HG03064 (cell line): ENCODE measurements around the gene ATRNL1.

ENCODE experiments used
- ATAC-seq: cut with Tn5 transposase; IDR thresholded peaks from one replicate; pipeline ENCODE4 v1.9.1; 2021; ENCODE audit warnings: low read depth; ENCODE audit not compliant: unreplicated experiment

Gene ATRNL1

DNA sequence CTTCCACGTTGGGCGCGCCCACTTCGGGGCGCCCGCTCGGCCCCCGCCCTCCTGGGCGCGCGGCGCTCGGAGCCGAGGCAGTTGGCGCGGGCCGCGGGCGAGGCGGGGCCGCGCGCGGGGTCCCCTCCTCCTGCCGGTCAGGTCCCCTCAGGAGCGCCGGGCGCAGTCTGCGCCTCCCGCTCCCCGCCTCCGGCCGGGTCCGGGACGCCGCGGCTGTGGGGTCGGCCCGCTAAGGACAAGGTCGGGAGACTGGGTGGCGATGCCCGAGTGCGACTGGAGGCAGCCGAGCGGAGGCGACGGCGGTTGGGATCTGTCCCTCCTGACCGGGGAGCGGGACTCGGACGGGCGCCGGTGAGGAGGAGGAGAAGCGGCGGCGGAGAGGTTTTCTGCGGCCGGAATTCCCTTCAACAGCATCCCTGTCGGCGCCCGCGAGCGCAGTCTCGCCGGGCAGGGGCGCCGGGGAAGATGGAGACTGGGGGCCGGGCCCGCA, at the start of gene ATRNL1:
Gene ATRNL1, plus strand, starts transcription at position 80 of the 490 bp plus-strand sequence. Its CDS starts 386 bp downstream, at position 466.
- ATAC-seq = peak; percentile 55

DNA sequence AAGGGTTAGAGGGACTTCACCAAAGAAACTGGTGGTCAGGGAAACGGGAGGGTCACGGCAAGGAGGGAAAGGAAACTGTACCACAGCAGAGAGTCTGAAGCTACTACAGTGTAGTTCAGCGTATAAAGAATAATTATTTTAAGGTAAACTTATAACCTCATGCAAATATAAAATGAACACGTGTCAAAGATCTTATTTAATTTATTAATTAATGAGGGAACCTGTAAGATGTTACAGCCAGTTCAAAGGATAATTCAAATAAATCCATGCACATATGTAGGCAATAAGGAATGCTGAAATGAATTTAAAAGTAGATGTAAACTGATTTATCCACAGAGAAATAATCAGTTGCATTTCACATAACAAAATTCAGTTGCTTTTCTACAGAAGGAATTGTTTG, 49.4 kb upstream of the ATRNL1 start:
- no peak for ATAC-seq

DNA sequence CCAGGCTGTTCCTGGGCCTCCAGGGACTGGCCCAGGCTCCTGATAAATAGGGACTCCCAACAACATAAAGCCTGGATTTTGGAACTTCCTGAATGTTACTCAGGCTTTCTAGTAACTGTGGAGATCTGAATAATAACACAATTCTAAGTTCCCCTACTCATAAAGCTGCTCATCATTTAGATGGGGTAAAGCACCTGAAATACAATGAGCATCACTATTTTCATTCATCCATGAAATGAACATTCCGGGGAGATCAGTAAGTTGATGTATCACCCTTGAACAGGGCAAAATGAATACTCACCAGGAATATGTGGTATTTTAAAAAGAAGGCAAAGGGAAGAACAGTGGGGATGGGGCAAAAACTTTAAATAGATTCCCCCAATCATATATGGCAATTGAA, 48.3 kb upstream of the ATRNL1 start:
- ATAC-seq = no peak

DNA sequence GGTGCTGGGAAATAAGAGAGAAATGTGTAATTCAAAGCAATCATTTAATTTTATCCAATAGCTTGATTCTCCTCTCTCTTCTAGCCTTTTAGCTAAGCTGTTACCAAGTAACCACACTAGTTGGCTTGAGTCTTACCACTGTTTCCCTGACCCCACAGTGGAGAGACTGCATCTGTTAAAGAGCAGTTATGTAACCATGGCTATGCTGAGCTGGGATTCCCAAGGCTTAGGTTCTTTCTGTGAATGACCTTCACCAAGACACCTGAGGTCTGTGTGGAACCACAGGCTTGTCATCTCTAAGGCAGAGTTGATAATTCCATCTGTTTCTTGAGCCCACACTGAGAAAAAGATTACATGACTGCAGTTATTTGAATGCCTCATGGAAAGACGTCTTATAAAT, 47.7 kb upstream of the ATRNL1 start:
- no peak for ATAC-seq

DNA sequence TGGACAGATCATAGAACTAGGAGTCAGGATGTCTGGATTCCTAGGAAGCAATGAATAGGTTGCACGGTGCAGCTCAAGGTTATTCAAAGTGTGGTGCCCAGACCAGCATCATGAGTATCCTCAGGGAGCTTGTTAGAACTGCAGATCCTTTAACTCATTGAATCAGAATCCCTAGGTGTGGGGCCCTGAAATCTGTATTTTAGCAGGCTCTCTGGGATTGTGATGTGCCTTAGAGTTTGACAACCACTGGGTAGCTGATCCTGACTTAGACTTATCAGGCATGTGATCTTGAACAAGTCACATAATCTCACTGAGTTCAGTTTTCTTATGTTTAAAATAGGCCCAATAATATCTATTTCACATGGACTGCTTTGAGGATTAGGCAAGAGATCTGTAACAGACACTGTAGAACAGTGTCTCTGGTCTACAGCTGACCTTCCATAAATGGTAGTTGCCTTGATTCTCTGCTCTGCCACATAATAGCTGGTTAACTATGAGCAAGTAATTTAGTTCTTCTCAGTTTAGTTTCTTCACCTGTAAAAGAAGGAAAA, 46.4 kb upstream of the ATRNL1 start:
- no peak for ATAC-seq

DNA sequence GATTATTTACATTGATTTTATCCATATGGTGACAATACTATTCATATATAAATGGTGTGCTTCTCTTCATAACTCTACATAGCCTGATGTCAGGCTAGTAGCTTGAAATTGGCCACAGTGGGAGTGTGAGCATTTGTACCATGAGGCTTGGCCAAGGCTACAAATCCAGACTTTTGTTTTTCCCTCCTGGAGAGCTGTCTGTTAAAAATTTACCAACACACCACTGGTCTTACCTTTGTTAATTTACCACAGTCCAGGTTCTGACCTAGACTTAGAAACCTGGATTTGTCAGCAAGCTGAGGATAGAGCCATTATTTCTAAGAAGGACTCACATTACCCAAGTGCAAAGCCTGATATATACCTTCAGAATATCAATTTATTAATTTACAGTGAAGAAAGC, 45.5 kb upstream of the ATRNL1 start:
- ATAC-seq = no peak

DNA sequence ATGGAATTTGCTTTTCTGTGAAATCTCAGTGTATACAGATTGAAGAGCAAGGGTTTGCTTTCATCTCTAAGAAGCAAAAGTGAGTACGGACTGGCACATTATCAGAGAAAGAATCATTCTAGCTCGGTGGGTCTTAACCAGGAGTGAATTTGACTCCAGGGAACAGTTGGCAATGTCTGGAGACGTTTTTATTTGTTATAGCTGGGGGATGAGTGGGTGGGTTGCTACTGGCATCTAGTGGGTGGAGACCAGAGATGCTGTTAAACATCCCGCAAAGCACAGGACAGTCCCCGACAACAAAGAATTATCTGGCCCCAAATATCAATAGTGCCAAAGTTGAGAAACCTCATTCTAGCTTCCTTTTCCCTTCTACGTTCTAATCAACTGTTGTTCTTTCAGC, 43.8 kb upstream of the ATRNL1 start:
- no peak for ATAC-seq

- ATAC-seq = no peak
Observed at GRCh38 chr10:115049960-115050359, 43.2 kb upstream of the ATRNL1 start.

DNA sequence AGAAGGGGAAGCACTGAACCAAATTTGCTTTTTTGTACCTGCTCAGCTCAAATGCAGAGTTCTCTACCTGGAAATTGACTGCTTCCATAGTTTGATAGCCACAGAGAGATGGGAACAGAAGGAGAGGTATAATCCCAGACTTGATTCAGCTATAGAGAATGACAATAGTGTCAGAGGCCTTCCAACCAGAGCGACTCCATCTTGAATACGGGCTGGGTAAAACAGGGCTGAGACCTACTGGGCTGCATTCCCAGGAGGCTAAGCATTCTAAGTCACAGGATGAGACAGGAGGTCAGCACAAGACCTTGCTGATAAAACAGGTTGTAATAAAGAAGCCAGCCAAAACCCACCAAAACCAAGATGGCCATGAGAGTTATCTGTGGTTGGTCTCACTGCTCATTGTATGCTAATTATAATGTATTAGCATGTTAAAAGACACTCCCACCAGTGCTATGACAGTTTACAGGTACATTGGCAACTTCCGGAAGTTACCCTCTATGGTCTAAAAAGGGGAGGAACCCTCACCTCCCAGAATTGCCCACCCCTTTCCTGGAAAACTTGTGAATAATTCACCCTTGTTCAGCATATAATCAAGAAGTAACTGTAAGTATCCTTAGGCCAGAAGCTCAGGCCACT, 42.7 kb upstream of the ATRNL1 start:
- no peak for ATAC-seq

GRCh38 chr10:115051216-115051615, 41.9 kb upstream of the ATRNL1 start:
- ATAC-seq = no peak

GRCh38 chr10:115052226-115052625, 40.9 kb upstream of the ATRNL1 start:
- ATAC-seq = no peak

GRCh38 chr10:115052728-115053127, 40.4 kb upstream of the ATRNL1 start:
- no peak for ATAC-seq

- no peak for ATAC-seq
Observed at GRCh38 chr10:115056186-115056585, 37.0 kb upstream of the ATRNL1 start.

- ATAC-seq = no peak
Observed at GRCh38 chr10:115059301-115059898, 33.8 kb upstream of the ATRNL1 start.

DNA sequence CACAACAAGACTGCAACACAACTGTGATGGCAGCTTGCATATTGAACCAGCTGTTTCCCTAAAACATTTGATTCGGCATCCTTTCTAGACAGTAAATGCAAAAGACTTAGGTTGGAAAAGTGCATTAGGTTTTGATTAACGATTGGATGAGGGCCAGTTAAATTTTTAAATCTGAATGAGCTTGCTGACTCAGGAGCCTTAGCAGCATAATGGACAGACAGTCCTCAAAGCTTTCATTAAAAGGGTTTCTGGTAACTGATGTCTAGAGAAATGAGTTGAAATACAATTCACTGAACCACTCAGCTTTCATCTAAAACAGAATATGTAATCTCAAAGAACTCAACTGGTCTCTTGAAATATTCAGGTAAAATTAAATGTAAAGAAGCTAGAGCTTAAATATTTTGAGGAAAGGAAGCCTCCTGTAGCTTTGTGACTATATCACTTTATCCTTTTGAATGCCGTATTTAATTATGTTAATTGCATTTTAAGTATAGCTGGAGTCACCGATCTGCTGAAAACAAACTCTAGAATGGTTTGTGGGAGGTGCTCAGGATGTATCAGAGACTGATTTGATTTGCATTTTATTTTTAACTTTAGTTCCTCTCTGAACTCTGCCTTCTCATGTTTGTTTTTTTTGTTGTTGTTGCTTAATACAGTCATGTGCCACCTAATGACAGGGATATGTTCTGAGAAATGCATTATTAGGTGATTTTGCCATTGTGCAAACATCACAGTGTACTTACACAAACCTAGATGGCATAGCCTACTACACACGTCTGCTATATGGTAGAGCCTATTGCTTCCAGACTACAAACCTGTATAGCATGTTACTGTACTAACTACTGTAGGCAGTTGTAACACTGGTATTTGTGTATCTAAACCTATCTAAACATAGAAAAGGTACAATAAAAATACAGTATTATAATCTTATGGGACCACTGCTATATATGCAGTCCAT, 29.2 kb upstream of the ATRNL1 start:
- no peak for ATAC-seq

GRCh38 chr10:115065801-115066200, 27.4 kb upstream of the ATRNL1 start:
- ATAC-seq = no peak

- no peak for ATAC-seq
Observed at GRCh38 chr10:115066528-115066927, 26.6 kb upstream of the ATRNL1 start.

GRCh38 chr10:115073796-115074195, 19.4 kb upstream of the ATRNL1 start:
- no peak for ATAC-seq

DNA sequence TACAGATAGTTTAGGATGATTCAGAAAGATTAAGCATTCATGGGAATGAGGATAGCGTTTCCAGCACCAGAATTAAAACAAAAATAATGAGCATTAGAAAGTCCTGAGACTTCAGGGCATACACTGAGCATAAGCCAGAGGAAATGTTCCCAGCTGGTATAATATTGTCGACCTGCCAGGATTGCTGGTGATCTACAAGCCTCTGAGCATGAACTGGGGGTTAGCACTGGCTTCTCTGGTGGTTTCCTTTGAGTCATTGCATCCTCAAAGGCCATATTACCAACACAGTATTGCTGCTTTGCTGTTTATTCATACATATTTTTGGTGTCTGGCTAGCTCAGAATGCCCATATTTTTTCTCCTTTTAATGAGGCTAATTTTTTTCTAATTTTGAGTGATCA, 10.7 kb upstream of the ATRNL1 start:
- ATAC-seq = no peak

GRCh38 chr10:115084277-115084850, 8.8 kb upstream of the ATRNL1 start:
- no peak for ATAC-seq

- no peak for ATAC-seq
Observed at GRCh38 chr10:115091161-115091560, 2.0 kb upstream of the ATRNL1 start.
